Fibroblast of villous mesenchyme (primary cell): ENCODE results near the gene DTX1. TPM values are rescaled to one million over a fixed set of nuclear protein-coding genes. Genes with fewer than 3 reads are reported as not detected.

Source experiments
- DNase-seq: peaks from one replicate; pipeline ENCODE4 v3.0.0-alpha.2; 2010; ENCODE audit warnings: low read depth
- H3K4me3 ChIP-seq: 2 replicates; pipeline ENCODE4 v1.5.1; 2011; ENCODE audit warnings: low read depth, mild to moderate bottlenecking, low read length
- total RNA-seq: library from RNA; depleted of rRNA; stranded (reverse); fragments of >200 nt; gene quantifications from 2 replicates; pipeline ENCODE4 v1.2.3, GENCODE V29; 2012
- TF ChIP-seq, protein P1 (sequence below): IDR thresholded peaks from 2 replicates; pipeline ENCODE4 v1.5.1; 2012; ENCODE audit warnings: low read depth, mild to moderate bottlenecking, low read length; ENCODE audit not compliant: insufficient read depth

The DTX1 gene
- total RNA-seq, 1 donor, result not detected

DNA sequence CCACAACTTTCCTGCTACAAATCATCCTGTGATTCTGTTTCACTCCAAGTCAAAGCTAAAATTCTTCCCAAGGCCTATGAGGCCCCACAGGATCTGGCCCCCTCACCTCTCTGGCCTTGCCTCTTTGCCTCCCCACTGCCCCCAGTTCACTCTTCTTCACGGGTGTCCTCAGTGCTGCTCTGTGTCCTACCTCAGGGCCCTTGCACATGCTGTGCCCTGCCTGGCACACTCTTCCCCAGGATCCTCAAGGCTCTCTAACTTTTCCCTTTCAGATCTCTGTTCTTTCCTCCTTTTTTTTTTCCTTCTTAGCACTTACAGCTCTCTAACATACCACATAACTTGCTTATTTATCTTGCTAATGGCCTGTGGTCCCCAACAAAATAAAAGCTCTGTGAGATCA lies 49.8 kb downstream of the DTX1 start:
- TF ChIP-seq, protein P1, sequence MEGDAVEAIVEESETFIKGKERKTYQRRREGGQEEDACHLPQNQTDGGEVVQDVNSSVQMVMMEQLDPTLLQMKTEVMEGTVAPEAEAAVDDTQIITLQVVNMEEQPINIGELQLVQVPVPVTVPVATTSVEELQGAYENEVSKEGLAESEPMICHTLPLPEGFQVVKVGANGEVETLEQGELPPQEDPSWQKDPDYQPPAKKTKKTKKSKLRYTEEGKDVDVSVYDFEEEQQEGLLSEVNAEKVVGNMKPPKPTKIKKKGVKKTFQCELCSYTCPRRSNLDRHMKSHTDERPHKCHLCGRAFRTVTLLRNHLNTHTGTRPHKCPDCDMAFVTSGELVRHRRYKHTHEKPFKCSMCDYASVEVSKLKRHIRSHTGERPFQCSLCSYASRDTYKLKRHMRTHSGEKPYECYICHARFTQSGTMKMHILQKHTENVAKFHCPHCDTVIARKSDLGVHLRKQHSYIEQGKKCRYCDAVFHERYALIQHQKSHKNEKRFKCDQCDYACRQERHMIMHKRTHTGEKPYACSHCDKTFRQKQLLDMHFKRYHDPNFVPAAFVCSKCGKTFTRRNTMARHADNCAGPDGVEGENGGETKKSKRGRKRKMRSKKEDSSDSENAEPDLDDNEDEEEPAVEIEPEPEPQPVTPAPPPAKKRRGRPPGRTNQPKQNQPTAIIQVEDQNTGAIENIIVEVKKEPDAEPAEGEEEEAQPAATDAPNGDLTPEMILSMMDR, result no peak
- H3K4me3 ChIP-seq, result no peak overlapping the region
- no peak for DNase-seq

GRCh38 chr12:113108308-113108707 lies 51.8 kb downstream of the DTX1 start:
- DNase-seq, result no peak
- no peak overlapping the region for H3K4me3 ChIP-seq
- TF ChIP-seq, protein P1, result no peak

- DNase-seq, result no peak
- TF ChIP-seq, protein P1, result no peak
- no peak overlapping the region for H3K4me3 ChIP-seq
Measured at GRCh38 chr12:113109360-113109759, 52.8 kb downstream of the DTX1 start.

- DNase-seq, result no peak
- TF ChIP-seq, protein P1, result no peak
- H3K4me3 ChIP-seq, result no peak overlapping the region
Measured at GRCh38 chr12:113109872-113110599, 53.5 kb downstream of the DTX1 start.

DNA sequence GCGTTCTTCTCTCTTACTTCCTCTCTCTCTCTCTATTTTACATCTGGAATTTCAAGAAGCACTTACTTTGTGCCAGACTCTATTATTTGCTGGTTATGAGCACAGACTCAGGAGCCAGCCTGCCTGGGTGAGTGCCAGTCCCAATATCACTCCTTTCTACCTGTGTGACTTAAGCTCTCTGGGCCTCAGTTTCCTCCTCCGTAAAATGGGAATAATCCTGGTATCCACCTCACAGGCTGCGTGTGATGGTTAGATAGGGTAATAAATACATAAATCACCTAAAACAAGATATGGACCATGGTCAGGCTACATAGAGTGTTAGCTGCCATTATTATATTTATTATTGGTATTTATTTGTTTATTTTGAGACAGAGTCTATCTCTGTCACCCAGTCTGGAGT lies 54.7 kb downstream of the DTX1 start:
- TF ChIP-seq, protein P1, result no peak
- no peak for DNase-seq
- H3K4me3 ChIP-seq, result no peak overlapping the region

DNA sequence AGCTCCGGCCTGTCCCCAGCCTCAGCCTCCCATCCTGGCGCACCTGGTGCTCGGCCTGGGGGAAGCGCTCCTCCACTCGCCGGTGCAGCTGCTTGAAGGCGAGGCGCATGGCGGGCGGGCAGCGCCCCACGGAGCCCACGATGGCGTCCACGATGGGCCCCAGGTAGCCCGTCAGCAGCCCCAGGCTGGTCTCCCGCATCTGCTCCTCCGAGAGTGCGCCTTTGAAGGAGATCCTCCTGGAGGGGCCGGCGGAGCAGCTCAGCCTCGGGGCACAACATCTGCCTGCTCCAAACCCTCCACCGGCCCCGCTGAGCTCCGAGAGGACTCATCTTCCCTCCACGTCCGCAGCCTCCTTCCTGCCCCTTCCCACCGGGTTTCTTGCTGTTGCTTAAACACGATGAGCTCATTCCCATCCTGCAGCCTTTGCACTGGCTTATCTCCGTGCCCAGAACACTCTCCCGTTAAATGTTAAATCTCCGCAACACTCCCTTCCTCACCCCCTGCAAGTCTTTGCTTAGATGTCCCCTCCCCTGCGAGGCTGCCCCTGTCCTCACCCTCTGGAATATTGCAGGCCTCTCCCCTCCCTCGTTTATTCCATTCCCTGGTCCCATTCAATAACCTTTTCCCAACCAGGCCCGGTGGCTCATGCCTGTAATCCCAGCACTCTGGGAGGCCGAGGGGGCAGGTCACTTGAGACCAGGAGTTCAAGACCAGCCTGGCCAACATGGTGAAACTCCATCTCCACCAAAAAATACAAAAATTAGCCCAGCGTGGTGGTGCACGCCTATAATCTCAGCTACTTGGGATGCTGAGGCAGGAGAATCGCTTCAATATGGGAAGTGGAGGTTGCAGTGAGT lies 55.7 kb downstream of the DTX1 start:
- H3K4me3 ChIP-seq, result no peak overlapping the region
- TF ChIP-seq, protein P1, result no peak
- DNase-seq, result no peak
